ENCODE measurements around the gene SLC34A3.

Gene SLC34A3

GRCh38 chr9:137278721-137279711, 48.3 kb downstream of the SLC34A3 start:
- no peak for DNase-seq

- DNase-seq = no peak
Observed at GRCh38 chr9:137279741-137280473, 49.2 kb downstream of the SLC34A3 start.

GRCh38 chr9:137280474-137281344, 50.0 kb downstream of the SLC34A3 start:
- no peak for DNase-seq

GRCh38 chr9:137281345-137282116, 50.8 kb downstream of the SLC34A3 start:
- no peak for DNase-seq

All from activated CD8-positive, alpha-beta memory T cell treated with anti-CD3 and anti-CD28 coated beads, Interleukin-2, amount 50 U/mL, for 48 hours (primary cell).